CD8-positive, alpha-beta memory T cell (primary cell): ENCODE results near the gene EFCAB10. TPM values are rescaled to one million over a fixed set of nuclear protein-coding genes. Genes with fewer than 3 reads are reported as not detected.
A peak's percentile ranks its signal among the peaks of the same experiment; 100 is the strongest.

Source experiments
- CTCF ChIA-PET: fragments of 350-600 bp; sonication (Branson Sonifier 250); formaldehyde crosslinking; loops from one replicate; lab custom pipeline; 2021; ENCODE audit warnings: antibody characterized with exemption; lab: Charles Lee
- POLR2A ChIA-PET: fragments of 350-600 bp; sonication (Branson Sonifier 250); formaldehyde crosslinking; loops from one replicate; lab custom pipeline; 2021; ENCODE audit warnings: antibody characterized with exemption; lab: Charles Lee
- DNase-seq, 5 donors: peaks; one replicate each; pipeline versions ENCODE4 v3.0.0 to v3.0.0-alpha.2; 2020 to 2022; ENCODE audit warnings: mixed read lengths in 1 of 5
- H3K27ac ChIP-seq: one replicate; pipeline ENCODE4 v1.7.0; 2013; ENCODE audit warnings: low read depth, mild to moderate bottlenecking, low read length, moderate library complexity
- H3K27me3 ChIP-seq: 2 replicates; pipeline ENCODE4 v1.7.0; 2013; ENCODE audit warnings: low read length, mild to moderate bottlenecking; ENCODE audit not compliant: insufficient read depth, poor library complexity, severe bottlenecking
- H3K36me3 ChIP-seq: 2 replicates; pipeline ENCODE4 v1.7.0; 2013; ENCODE audit warnings: mild to moderate bottlenecking, low read length, moderate library complexity; ENCODE audit not compliant: insufficient read depth
- H3K4me1 ChIP-seq: 2 replicates; pipeline ENCODE4 v1.7.0; 2013; ENCODE audit warnings: mild to moderate bottlenecking, low read length, moderate library complexity; ENCODE audit not compliant: insufficient read depth
- H3K4me3 ChIP-seq: 2 replicates; pipeline ENCODE4 v1.7.0; 2013; ENCODE audit warnings: mild to moderate bottlenecking, low read length
- H3K9me3 ChIP-seq: 2 replicates; pipeline ENCODE4 v1.7.0; 2013; ENCODE audit warnings: mild to moderate bottlenecking, low read length
- H3K27ac Mint-ChIP-seq, 8 donors: one replicate each; pipeline ENCODE4 v1.8.0; 2020 to 2021; ENCODE audit warnings: mixed read lengths in 8 of 8, mild to moderate bottlenecking in 6 of 8, inconsistent platforms in 3 of 8, moderate library complexity in 3 of 8
- H3K27me3 Mint-ChIP-seq, 2 donors: one replicate each; pipeline ENCODE4 v1.8.0; 2020 to 2021; ENCODE audit warnings: mixed read lengths in 2 of 2, mild to moderate bottlenecking in 1 of 2, moderate library complexity in 1 of 2
- H3K36me3 Mint-ChIP-seq, 3 donors: one replicate each; pipeline ENCODE4 v1.8.0; 2020 to 2021; ENCODE audit warnings: mixed read lengths in 3 of 3, inconsistent platforms in 1 of 3, mild to moderate bottlenecking in 1 of 3
- H3K4me1 Mint-ChIP-seq, 3 donors: one replicate each; pipeline ENCODE4 v1.8.0; 2020 to 2021; ENCODE audit warnings: mixed read lengths in 3 of 3, inconsistent platforms in 1 of 3, mild to moderate bottlenecking in 1 of 3
- H3K4me3 Mint-ChIP-seq, 7 donors: one replicate each; pipeline ENCODE4 v1.8.0; 2020 to 2021; ENCODE audit warnings: mixed read lengths in 7 of 7, mild to moderate bottlenecking in 6 of 7, moderate library complexity in 4 of 7, inconsistent platforms in 2 of 7
- H3K9me3 Mint-ChIP-seq, 5 donors: one replicate each; pipeline ENCODE4 v1.8.0; 2020 to 2022; ENCODE audit warnings: mixed read lengths in 5 of 5, mild to moderate bottlenecking in 3 of 5, moderate library complexity in 2 of 5, inconsistent platforms in 1 of 5
- polyA plus RNA-seq: library from polyadenylated mRNA; unstranded; fragments of 300-500 nt; fragmentation: Illumina TruSeq; gene quantifications from one replicate; pipeline ENCODE4 v1.2.3, GENCODE V29; 2021
- total RNA-seq, 2 experiments: library from RNA; stranded (reverse); gene quantifications; one replicate each; pipeline ENCODE4 v1.2.3, GENCODE V29; 2021

Gene EFCAB10
- total RNA-seq (not detected), polyA plus RNA-seq (not detected)

DNA sequence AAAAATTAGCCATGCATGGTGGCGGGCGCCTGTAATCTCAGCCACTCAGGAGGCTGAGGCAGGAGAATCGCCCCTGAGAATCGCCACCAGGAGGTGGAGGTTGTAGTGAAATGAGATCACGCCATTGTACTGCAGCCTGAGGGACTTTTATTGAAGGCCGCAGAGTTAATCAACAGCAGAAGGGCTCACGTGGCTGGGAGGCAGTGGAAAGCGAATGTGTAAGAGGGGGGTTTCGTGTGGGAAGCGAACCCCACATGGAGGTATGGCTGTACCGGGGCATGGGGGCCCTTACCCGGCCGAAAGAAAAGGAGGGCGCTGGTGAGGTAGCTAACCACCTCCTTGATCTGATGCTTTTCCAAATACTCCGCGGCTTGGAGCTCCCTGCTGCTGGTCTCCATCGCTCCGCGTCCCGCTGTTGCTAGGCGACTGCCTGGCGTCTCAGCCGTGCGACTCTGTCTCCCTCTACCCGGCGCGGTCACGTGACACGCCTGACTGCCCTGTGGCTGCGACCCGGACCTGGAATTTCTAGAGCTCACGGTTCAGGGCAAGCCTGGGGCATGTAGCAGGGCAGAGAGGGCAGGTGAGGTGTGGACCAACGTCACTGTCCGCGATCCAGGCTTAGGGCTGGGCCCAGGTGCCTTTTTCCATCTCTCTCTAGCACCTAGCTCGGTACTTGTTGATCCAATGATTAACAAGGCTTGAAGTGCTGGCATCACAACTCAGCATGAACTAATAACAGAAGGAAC is at the start of gene EFCAB10:
Gene EFCAB10 (minus strand): TSS at position 428 of the 746 bp plus-strand sequence. CDS start 30 bp downstream, at position 398.
- H3K36me3 Mint-ChIP-seq, result peaks cover 0 to 18% (median 5%) of the 10 kb centered on the region in 3 donors
- ChIA-PET CTCF (interaction anchor here (0.5 kb wide), 1 partner anchor 663 kb away, joined by 3 read pairs; no protein-coding TSS in a partner anchor), POLR2A (no interaction called here)
- H3K27ac Mint-ChIP-seq, result no peak within 1 kb of the TSS
- H3K9me3 Mint-ChIP-seq, result peaks cover 0 to 10% (median 4%) of the 10 kb centered on the region in 5 donors
- Histone ChIP-seq H3K27me3 (no peaks in the 10 kb centered on the region), H3K36me3 (no peaks in the 10 kb centered on the region), H3K9me3 (no peaks in the 10 kb centered on the region), H3K27ac (no peak within 1 kb of the TSS), H3K4me3 (peak within 1 kb of the TSS; percentile 36), H3K4me1 (peaks cover 7% of the 10 kb centered on the region)
- peaks cover 6 to 8% (median 7%) of the 10 kb centered on the region in 3 donors for H3K4me1 Mint-ChIP-seq
- peak within 1 kb of the TSS; percentile 58 to 89 (median 69) for H3K4me3 Mint-ChIP-seq
- H3K27me3 Mint-ChIP-seq, result peaks cover 9 to 22% of the 10 kb centered on the region in 2 donors
- DNase-seq, result peak in 4 of 5 donors; percentile 10 to 60 (median 24)

DNA sequence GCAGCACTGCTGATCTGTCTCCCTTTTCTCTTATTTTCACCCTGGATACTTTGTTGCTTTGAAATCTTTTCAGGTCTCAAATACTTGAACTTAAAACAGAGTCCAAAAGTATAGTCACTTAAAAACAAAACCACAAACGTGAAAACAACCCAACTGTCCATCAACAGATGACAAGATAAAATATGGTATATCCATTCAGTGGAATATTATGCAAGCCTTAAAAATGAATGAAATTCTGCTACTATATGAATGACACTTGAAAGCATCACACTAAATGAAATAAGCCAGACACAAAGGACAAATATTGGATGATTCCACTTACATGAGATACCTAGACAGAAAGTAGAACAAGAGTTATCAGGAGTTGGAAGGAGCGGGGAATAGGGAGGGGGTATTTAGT is 44.7 kb upstream of the EFCAB10 start:
- Histone ChIP-seq H3K9me3 (peaks cover 4% of the 10 kb centered on the region), H3K36me3 (peaks cover 20% of the 10 kb centered on the region), H3K4me3 (no peak overlapping the region), H3K27me3 (no peaks in the 10 kb centered on the region), H3K27ac (no peak overlapping the region), H3K4me1 (no peaks in the 10 kb centered on the region)
- CTCF ChIA-PET, result no interaction called here
- POLR2A ChIA-PET, result no interaction called here
- peaks cover 29 to 71% (median 31%) of the 10 kb centered on the region in 3 donors for H3K36me3 Mint-ChIP-seq
- no peak overlapping the region for H3K4me3 Mint-ChIP-seq
- H3K4me1 Mint-ChIP-seq, result no peaks in the 10 kb centered on the region
- no peak for DNase-seq
- H3K27me3 Mint-ChIP-seq, result no peaks in the 10 kb centered on the region
- no peak overlapping the region for H3K27ac Mint-ChIP-seq
- peaks cover 0 to 6% (median 4%) of the 10 kb centered on the region in 5 donors for H3K9me3 Mint-ChIP-seq

GRCh38 chr7:105623906-105624305 is 42.6 kb upstream of the EFCAB10 start:
- Mint-ChIP-seq H3K27me3 (no peaks in the 10 kb centered on the region), H3K27ac (no peak overlapping the region), H3K9me3 (peaks cover 0 to 6% (median 3%) of the 10 kb centered on the region in 5 donors), H3K4me1 (no peaks in the 10 kb centered on the region), H3K4me3 (no peak overlapping the region), H3K36me3 (peaks cover 30 to 72% (median 31%) of the 10 kb centered on the region in 3 donors)
- ChIA-PET POLR2A (no interaction called here), CTCF (no interaction called here)
- Histone ChIP-seq H3K36me3 (peaks cover 20% of the 10 kb centered on the region), H3K4me3 (no peak overlapping the region), H3K27ac (no peak overlapping the region), H3K27me3 (no peaks in the 10 kb centered on the region), H3K9me3 (peaks cover 4% of the 10 kb centered on the region), H3K4me1 (no peaks in the 10 kb centered on the region)
- no peak for DNase-seq

DNA sequence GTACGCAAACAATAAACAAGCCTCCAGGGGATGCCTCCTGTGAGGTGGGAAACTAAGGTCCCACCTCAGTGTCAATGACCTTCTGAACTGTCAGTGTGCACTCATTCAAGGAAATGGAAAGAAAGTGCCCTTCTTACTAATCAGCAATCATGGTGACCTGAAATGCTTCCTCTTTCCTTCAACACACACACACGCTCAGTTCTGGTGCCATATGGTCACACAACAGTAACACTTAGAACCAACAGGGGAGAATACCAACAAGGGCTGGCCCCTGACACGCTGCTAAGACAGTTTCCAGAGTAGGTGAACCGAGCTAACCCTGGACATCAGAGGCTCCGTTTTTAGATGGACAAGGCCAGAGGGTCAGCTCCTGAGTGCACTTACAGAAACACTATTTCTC is 42.1 kb upstream of the EFCAB10 start:
- peaks cover 25% of the 10 kb centered on the region for H3K36me3 ChIP-seq
- POLR2A ChIA-PET, result no interaction called here

GRCh38 chr7:105622106-105622731 is 40.9 kb upstream of the EFCAB10 start:
- ChIA-PET POLR2A (no interaction called here), CTCF (interaction anchor here (0.5 kb wide), 1 partner anchor 703 kb away, joined by 3 read pairs; no protein-coding TSS in a partner anchor)
- H3K36me3 ChIP-seq, result peaks cover 34% of the 10 kb centered on the region
- peaks cover 34 to 83% (median 35%) of the 10 kb centered on the region in 3 donors for H3K36me3 Mint-ChIP-seq
- no peaks in the 10 kb centered on the region for H3K27me3 Mint-ChIP-seq
- no peak overlapping the region for H3K4me3 Mint-ChIP-seq
- no peak overlapping the region for H3K27ac ChIP-seq
- peaks cover 0 to 6% (median 2%) of the 10 kb centered on the region in 5 donors for H3K9me3 Mint-ChIP-seq
- H3K27me3 ChIP-seq, result no peaks in the 10 kb centered on the region
- H3K27ac Mint-ChIP-seq, result peak overlapping the region in 1 of 8 donors; percentile 60
- H3K4me1 Mint-ChIP-seq, result no peaks in the 10 kb centered on the region
- no peaks in the 10 kb centered on the region for H3K4me1 ChIP-seq
- no peak for DNase-seq
- H3K4me3 ChIP-seq, result no peak overlapping the region
- H3K9me3 ChIP-seq, result peaks cover 4% of the 10 kb centered on the region

More for the DNA sequence above, 42.1 kb upstream of the EFCAB10 start:
- Histone ChIP-seq H3K4me3 (no peak overlapping the region), H3K9me3 (peaks cover 4% of the 10 kb centered on the region), H3K27me3 (no peaks in the 10 kb centered on the region), H3K27ac (no peak overlapping the region), H3K4me1 (no peaks in the 10 kb centered on the region)
- Mint-ChIP-seq H3K4me1 (no peaks in the 10 kb centered on the region), H3K27ac (no peak overlapping the region), H3K4me3 (no peak overlapping the region), H3K27me3 (no peaks in the 10 kb centered on the region), H3K9me3 (peaks cover 0 to 6% (median 2%) of the 10 kb centered on the region in 5 donors), H3K36me3 (peaks cover 34 to 77% (median 35%) of the 10 kb centered on the region in 3 donors)
- DNase-seq, result no peak
- CTCF ChIA-PET, result no interaction called here

- DNase-seq, result no peak
- ChIA-PET POLR2A (no interaction called here), CTCF (interaction anchor here (0.5 kb wide), 1 partner anchor 703 kb away, joined by 3 read pairs; no protein-coding TSS in a partner anchor)
- Mint-ChIP-seq H3K27ac (no peak overlapping the region), H3K4me1 (no peaks in the 10 kb centered on the region), H3K4me3 (no peak overlapping the region), H3K27me3 (no peaks in the 10 kb centered on the region), H3K9me3 (peaks cover 0 to 3% (median 2%) of the 10 kb centered on the region in 5 donors), H3K36me3 (peaks cover 30 to 83% (median 31%) of the 10 kb centered on the region in 3 donors)
- peaks cover 30% of the 10 kb centered on the region for H3K36me3 ChIP-seq
- H3K4me3 ChIP-seq, result no peak overlapping the region
- no peaks in the 10 kb centered on the region for H3K4me1 ChIP-seq
- H3K27me3 ChIP-seq, result no peaks in the 10 kb centered on the region
- peaks cover 4% of the 10 kb centered on the region for H3K9me3 ChIP-seq
- H3K27ac ChIP-seq, result no peak overlapping the region
Measured at GRCh38 chr7:105621617-105622016, 40.3 kb upstream of the EFCAB10 start.

DNA sequence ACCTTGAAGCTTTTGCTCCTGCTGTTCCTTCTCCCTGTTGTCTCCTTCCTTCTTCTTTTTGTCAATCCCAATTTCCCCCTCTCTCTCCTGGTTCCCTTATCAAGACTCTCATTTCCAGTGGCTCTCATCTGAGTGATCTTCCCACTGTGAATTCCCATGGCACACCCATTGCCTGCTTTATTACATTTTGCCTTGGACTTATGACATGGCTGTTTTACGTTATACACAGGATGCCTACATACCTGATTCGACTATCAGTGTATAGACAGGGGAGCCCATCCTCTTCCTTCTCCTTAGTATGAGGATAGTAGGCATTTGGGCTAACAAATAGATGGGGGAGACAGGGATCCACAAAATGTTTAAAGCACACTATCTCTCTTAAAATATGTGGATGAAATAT is 39.9 kb upstream of the EFCAB10 start:
- POLR2A ChIA-PET, result no interaction called here
- no peaks in the 10 kb centered on the region for H3K27me3 Mint-ChIP-seq
- H3K4me3 Mint-ChIP-seq, result no peak overlapping the region

GRCh38 chr7:105619590-105619989 is 38.3 kb upstream of the EFCAB10 start:
- Histone ChIP-seq H3K4me3 (no peak overlapping the region), H3K36me3 (peaks cover 30% of the 10 kb centered on the region), H3K27ac (no peak overlapping the region), H3K27me3 (no peaks in the 10 kb centered on the region), H3K9me3 (no peaks in the 10 kb centered on the region), H3K4me1 (no peaks in the 10 kb centered on the region)
- DNase-seq, result no peak
- ChIA-PET CTCF (no interaction called here), POLR2A (no interaction called here)
- Mint-ChIP-seq H3K27ac (no peak overlapping the region), H3K9me3 (no peaks in the 10 kb centered on the region), H3K4me1 (no peaks in the 10 kb centered on the region), H3K36me3 (peaks cover 19 to 87% (median 29%) of the 10 kb centered on the region in 3 donors), H3K27me3 (no peaks in the 10 kb centered on the region), H3K4me3 (no peak overlapping the region)

More for the DNA sequence above, 39.9 kb upstream of the EFCAB10 start:
- Histone ChIP-seq H3K36me3 (peaks cover 27% of the 10 kb centered on the region), H3K27ac (no peak overlapping the region), H3K27me3 (no peaks in the 10 kb centered on the region), H3K4me1 (no peaks in the 10 kb centered on the region), H3K9me3 (peaks cover 2% of the 10 kb centered on the region), H3K4me3 (no peak overlapping the region)
- Mint-ChIP-seq H3K27ac (no peak overlapping the region), H3K9me3 (peaks cover 0 to 2% (median 2%) of the 10 kb centered on the region in 5 donors), H3K36me3 (peaks cover 27 to 83% (median 27%) of the 10 kb centered on the region in 3 donors), H3K4me1 (no peaks in the 10 kb centered on the region)
- CTCF ChIA-PET, result no interaction called here
- DNase-seq, result no peak
